GM19023 (cell line): ENCODE results near the gene PIGA.

Experiments
- ATAC-seq: cut with Tn5 transposase; IDR thresholded peaks from one replicate; pipeline ENCODE4 v1.9.1; 2021; ENCODE audit warnings: mild to moderate bottlenecking, moderate library complexity; ENCODE audit not compliant: unreplicated experiment

Gene PIGA

DNA sequence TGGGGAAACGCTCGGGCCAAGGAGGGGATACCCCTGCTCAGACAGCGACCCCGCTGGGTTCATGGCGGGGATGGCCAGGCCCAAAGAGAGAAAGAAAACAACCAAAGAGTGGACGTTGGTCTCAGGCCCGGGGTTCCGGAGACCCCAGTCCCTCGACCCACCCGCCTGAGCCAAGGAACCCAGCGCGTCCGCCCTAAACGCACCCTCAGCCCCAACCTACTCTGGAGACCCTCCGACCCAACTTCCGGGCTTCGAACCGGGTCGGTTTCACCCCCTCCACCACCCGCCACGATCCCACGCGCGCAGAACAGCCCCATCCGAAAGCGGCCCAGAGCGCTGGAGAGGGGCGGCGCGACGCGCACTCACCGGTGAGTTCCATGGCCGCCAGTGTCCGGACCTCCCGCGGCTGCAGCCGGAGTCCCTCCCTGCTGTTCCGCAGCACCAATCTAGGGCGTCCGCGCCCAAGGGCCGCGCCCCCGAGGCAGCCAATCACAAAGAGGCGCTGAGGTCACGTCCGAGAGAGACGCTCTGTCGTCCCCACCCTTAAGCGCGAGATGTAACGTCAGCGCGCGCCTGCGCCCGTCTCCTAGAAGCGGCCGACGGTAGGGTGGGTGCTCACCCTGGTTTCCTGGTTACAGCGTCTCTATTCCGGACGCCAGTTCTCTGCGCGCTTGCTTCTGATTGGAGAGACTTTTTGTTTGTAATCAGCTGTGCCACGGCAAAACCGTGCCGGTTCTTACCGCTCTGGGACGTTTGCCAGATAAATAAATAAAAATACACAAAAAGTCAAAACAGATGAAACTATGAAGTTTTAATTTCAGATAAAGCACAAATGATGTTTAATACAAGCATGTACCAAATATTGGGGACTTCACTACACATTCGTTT is at the start of gene PIGA:
PIGA (minus strand) TSS at position 389 of the 888 bp plus-strand sequence. CDS start 3,593 bp downstream, outside the sequence.
- ATAC-seq: peak; percentile 98

- ATAC-seq: no peak
Observed at GRCh38 chrX:15384304-15384703, 49.0 kb upstream of the PIGA start, which contains the start of gene VEGFD. TSS of gene VEGFD (minus strand) at chrX:15384413. CDS start at chrX:15383946, 467 bp downstream.

DNA sequence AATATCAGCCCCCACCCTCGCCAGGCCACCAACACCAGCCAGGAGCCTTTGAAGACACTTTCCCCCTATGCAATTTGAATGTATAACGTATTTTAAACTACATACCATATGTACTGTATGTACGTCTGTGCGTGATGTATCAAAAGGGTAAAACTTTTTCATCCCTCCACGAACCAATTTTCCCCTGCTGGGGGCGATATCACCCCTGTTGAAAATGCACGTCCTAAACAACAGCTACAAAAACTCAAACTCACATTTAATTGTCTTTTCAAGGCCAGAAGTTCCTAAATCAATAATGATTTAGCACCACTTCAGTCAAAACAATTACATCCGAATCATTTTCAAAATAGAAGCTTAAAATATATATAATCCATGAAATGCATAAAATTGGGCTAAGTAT is 47.5 kb upstream of the PIGA start:
- no peak for ATAC-seq

- no peak for ATAC-seq
Observed at GRCh38 chrX:15376956-15377355, 41.6 kb upstream of the PIGA start.

- ATAC-seq: no peak
Observed at GRCh38 chrX:15373976-15374375, 38.7 kb upstream of the PIGA start.

DNA sequence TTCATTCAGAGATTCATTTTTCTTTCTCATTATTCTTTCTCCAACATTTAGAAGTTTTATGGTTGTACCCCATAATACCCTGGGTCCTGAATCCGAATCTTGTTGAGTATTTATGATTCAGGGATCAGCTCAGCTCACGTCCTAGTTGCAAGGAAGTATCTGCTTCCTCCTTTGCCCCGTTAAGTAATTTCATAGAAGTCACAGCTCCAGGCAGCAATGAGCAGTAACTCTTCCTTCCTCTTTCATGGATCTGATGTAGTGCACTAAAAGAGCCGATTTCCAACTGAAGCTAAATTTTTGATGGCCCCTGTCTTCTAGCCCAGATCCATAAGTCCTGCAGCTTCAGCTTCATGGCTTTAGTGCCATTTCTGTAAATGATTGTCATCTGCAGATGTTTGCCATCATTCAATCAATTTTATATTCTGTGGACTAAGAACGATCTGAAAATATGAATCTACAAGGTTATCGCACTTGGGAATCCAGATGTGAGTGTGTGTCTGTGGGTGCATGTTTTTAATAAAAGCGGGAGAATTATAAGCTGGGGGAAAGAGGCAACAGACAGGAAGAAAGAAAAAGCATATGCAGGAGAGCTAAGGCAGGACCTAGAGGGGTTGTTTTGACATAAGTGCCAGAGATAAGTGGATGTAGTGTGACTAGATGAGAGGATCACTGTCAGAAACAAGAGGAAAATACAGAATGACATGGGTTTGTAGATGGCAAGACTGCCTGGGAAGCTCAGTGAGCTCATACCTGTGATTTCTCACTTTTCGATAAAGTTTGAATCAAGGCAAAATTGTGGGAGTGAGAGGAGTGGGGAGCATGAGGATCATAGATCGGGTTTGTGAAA is 31.4 kb upstream of the PIGA start:
- ATAC-seq: no peak

DNA sequence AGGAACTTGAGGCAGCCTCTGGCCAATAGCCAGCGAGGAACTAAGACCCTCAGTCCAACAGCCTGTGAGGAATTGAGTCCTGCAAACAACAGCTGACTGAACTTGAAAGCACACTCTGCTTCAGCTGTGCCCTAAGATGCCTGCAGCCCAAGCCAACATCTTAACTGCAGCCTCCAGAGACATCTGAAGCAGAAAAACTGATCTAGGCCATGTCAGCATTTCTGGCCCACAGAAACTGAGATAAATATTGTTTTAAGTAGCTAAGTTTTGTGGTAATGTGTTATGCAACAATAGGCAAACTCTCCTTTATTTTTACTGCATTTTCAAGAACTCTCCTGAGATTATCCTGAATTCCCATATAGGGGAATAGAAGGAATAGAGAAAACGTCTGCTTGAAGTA is 24.4 kb upstream of the PIGA start:
- no peak for ATAC-seq

GRCh38 chrX:15358533-15358932 is 23.2 kb upstream of the PIGA start:
- no peak for ATAC-seq

DNA sequence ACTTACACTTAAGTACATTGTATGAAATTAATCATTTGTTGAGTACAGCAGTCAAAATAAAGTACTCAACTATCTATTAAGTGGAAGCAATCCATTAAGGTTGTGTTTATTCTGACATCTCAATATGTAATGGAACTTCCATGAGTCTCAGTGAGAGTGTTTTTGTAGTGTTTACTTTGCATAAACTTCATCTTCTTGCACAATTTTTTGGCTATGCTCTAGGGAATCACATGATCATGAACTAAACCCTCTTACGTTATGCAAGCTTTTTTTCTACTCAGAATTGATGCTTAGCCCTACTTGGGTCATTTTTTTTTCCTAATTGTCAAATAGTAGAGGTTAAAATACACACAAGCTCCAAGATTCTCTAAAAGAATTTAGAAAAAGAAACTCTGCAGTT is 21.1 kb upstream of the PIGA start:
- ATAC-seq: no peak

DNA sequence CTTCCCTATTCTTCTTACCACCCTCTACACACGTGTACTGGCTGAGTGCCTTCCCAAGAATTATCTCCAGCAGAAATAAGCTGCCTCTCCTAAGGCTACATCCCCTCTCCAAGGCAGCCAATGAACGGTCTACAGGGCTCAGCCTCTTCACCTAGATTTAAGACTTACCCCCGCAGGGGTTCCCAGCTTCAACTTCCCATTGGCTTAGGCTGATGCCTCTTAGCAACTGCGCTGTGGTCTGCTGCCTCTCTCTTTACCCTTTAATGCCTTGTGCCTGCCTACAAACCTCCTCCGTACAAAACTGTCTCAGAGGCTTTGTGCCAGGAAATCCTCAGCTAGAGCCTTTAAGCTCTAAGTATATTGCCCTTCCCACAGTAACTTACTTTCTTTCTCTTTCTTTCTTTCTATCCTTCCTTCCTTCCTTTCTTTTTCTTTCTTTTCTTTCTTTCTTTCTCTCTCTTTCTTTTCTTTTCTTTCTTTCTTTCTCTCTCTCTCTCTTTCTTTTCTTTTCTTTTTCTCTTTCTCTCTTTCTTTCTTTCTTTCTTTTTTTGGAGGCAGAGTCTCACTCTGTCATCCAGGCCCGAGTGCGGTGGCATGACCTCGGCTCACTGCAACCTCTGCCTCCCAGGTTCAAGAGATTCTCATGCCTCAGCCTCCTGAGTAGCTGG is 15.1 kb upstream of the PIGA start:
- no peak for ATAC-seq

DNA sequence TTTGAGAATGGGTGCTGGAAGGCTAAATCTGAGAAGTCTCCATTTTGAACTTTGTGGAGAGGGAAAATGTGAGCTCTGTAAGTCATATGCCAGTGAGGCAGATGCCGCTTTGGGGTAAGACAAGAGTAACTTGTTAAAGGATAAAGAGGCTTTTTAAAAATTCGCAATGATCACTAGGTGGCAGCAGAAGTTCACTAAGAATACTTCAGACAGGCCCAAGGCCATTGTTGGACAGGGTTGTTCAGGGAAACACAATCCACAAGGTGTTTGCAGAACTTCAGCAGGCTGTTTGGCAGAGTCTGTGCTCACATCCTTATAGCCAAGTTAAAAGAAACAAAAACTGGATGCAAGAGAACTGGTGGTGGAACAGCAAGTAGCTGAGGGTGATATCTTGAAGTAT is 13.7 kb upstream of the PIGA start:
- ATAC-seq: no peak

GRCh38 chrX:15345976-15346375 is 10.7 kb upstream of the PIGA start:
- no peak for ATAC-seq

- no peak for ATAC-seq
Observed at GRCh38 chrX:15344106-15344505, 8.8 kb upstream of the PIGA start.

DNA sequence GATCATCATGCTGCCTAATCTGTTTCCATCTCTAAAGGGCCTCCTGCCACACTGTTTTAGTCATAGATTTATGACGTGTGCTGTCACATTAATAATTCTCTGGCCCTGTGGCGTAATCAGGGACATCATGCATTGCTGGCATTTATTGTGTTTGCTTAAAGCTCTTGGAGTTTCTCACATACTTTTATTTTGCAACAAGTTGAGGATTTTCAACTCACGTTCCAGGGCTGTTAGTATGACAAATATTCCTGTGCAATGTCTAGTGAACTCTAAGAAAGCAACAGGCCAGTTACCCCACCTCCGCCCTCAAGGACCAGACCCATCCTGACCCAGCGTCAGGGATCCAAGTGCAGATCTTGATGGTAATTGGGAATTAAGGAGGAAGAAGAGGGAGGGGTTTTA is 7.8 kb upstream of the PIGA start:
- ATAC-seq: no peak

DNA sequence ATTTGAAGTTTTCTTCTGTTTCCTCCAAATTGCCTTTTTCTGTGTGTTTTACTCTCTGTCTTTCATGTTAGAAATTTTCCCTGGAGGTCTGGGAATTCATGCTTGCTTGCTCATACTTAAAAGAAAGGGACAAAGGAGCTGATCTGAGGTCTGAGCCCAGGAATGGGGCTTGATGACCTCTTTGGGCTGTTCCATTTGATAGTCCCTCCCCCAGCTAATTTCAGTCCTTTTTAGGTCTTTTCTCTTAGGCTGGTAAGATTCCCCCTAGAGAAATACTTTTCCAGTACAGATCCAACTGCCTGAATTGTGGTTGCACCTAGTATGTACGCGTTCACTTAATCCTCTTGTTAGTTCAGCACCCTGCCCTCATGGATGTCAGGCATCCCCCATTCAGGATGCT is 5.5 kb upstream of the PIGA start:
- ATAC-seq: no peak

DNA sequence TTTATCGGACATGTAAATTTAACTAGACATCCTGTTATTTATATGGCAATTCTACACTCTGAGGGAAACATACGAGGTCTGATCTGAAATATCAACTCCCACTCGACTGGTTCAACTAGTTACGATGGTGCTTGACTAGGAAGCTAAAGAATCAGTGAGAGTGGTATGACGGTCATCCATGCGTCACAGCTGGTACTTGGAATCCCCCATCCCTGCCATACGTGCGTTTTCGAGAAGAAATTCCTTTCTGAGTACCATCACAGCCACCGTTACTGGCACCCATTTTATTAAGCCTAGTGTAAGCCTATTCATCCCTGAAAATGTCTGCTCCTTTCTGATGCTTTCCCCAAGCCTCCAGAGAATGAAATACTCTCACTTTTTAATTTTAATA is 695 bp upstream of the PIGA start:
- ATAC-seq: no peak

DNA sequence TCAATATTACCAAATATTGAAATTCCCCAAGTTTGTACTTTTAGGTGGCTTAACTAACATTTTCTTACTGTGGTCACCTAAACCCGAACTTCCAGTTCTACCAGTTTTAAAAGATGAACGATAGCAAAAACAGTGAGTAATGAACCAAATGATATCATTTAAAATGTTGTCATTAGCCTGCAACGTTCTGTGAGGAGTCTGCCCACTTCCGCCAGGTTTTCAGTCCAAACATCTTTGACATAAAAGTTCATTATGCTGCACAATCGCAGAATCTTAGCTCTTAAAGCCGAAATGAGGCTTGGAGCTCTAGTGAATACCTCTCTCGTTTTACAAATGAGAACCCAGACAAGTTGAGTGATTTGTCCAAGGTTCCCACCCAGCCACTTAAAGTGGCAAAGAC is 762 bp downstream of the PIGA start:
- no peak for ATAC-seq

DNA sequence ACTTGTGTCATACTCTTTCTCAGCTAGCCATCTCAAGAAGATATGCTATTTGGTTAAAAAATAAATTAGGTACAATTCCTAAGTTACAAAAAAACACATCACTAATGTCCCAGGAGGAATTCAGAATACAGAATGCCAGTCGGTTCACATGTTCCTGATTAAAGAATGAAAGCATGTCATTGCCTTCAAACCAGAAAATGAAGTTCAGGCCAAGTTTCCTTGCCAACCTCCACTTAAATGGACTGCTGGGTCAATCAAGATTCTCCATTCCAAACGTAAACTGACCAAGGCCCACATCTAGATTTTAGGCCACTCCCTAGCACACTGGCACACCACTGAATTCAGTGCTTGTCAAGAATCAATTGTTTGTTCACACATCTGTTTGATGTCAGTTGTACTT is 6.5 kb downstream of the PIGA start:
- ATAC-seq: no peak

- no peak for ATAC-seq
Observed at GRCh38 chrX:15328131-15328530, 7.2 kb downstream of the PIGA start.

- ATAC-seq: no peak
Observed at GRCh38 chrX:15322472-15322871, 12.9 kb downstream of the PIGA start.

GRCh38 chrX:15322072-15322471 is 13.3 kb downstream of the PIGA start:
- ATAC-seq: no peak
